SK-N-SH treated with all-trans-retinoic acid at 6 μM for 48 hours (cell line): ENCODE measurements around the gene ARRB1.

Experiments
- ATAC-seq: fragments of 200-7000 bp; cut with Tn5 transposase; 3 replicates; pipeline ENCODE4 v1.9.1; 2020; ENCODE audit warnings: mild to moderate bottlenecking, moderate library complexity
- ARNTL ChIP-seq: fragments of 450-650 bp; formaldehyde crosslinking; IDR thresholded peaks from 2 replicates; pipeline ENCODE4 v1.5.0; 2020; ENCODE audit warnings: low read depth, mild to moderate bottlenecking, moderate library complexity, borderline replicate concordance
- CSDC2 ChIP-seq: fragments of 250-450 bp; sonication (Bioruptor Pico); IDR thresholded peaks from 2 replicates; pipeline ENCODE4 v1.5.0; 2020; ENCODE audit warnings: mild to moderate bottlenecking, moderate library complexity
- ESRRG ChIP-seq: fragments of 250-450 bp; sonication (Bioruptor Pico); IDR thresholded peaks from 2 replicates; pipeline ENCODE4 v1.6.1; 2021; ENCODE audit warnings: mild to moderate bottlenecking
- GLIS3 ChIP-seq: fragments of 250-450 bp; sonication (Bioruptor Pico); IDR thresholded peaks from 2 replicates; pipeline ENCODE4 v1.5.0; 2020; ENCODE audit warnings: mild to moderate bottlenecking, moderate library complexity
- ISL1 ChIP-seq: fragments of 250-450 bp; sonication (Bioruptor Pico); IDR thresholded peaks from 2 replicates; pipeline ENCODE4 v2.1.2; 2022; ENCODE audit warnings: mild to moderate bottlenecking, moderate library complexity
- OSR1 ChIP-seq: fragments of 250-450 bp; sonication (Bioruptor Pico); IDR thresholded peaks from 2 replicates; pipeline ENCODE4 v1.8.0; 2022; ENCODE audit warnings: moderate library complexity, mild to moderate bottlenecking, inconsistent platforms
- PPARA ChIP-seq: fragments of 250-450 bp; sonication (Bioruptor Pico); IDR thresholded peaks from 2 replicates; pipeline ENCODE4 v1.5.0; 2020; ENCODE audit warnings: mild to moderate bottlenecking, borderline replicate concordance
- RARB ChIP-seq: fragments of 250-450 bp; sonication (Bioruptor Pico); IDR thresholded peaks from 2 replicates; pipeline ENCODE4 v1.8.0; 2021; ENCODE audit warnings: mild to moderate bottlenecking, moderate library complexity
- SNAI2 ChIP-seq: fragments of 250-450 bp; sonication (Bioruptor Pico); IDR thresholded peaks from 2 replicates; pipeline ENCODE4 v1.5.0; 2020; ENCODE audit warnings: mild to moderate bottlenecking, moderate library complexity
- TCF4 ChIP-seq: fragments of 250-450 bp; sonication (Bioruptor Pico); IDR thresholded peaks from 2 replicates; pipeline ENCODE4 v1.8.0; 2021; ENCODE audit warnings: mild to moderate bottlenecking, moderate library complexity, borderline replicate concordance
- TOX ChIP-seq: fragments of 250-450 bp; sonication (Bioruptor Pico); IDR thresholded peaks from 2 replicates; pipeline ENCODE4 v1.8.0; 2021; ENCODE audit warnings: mild to moderate bottlenecking, moderate library complexity, borderline replicate concordance
- ZC3H10 ChIP-seq: fragments of 250-450 bp; sonication (Bioruptor Pico); IDR thresholded peaks from 2 replicates; pipeline ENCODE4 v1.5.1; 2021; ENCODE audit warnings: mild to moderate bottlenecking, moderate library complexity
- ZFP3 ChIP-seq: fragments of 250-450 bp; sonication (Bioruptor Pico); IDR thresholded peaks from 2 replicates; pipeline ENCODE4 v1.5.0; 2020; ENCODE audit warnings: mild to moderate bottlenecking, moderate library complexity
- ZFP30 ChIP-seq: fragments of 450-650 bp; formaldehyde crosslinking; IDR thresholded peaks from 2 replicates; pipeline ENCODE4 v1.5.0; 2022; ENCODE audit warnings: mild to moderate bottlenecking, moderate library complexity
- ZNF565 ChIP-seq: fragments of 450-650 bp; formaldehyde crosslinking; conservative IDR thresholded peaks from 2 replicates; pipeline ENCODE4 v1.5.0; 2020; ENCODE audit warnings: low read depth, mild to moderate bottlenecking, moderate library complexity
- ZNF70 ChIP-seq: fragments of 450-650 bp; formaldehyde crosslinking; IDR thresholded peaks from 2 replicates; pipeline ENCODE4 v1.5.0; 2020; ENCODE audit warnings: mild to moderate bottlenecking, moderate library complexity
- ZNF8 ChIP-seq: fragments of 450-650 bp; formaldehyde crosslinking; IDR thresholded peaks from 2 replicates; pipeline ENCODE4 v1.5.0; 2020; ENCODE audit warnings: mild to moderate bottlenecking, moderate library complexity
- TF ChIP-seq, protein P1 (sequence below): fragments of 250-450 bp; sonication (Bioruptor Pico); IDR thresholded peaks from 2 replicates; pipeline ENCODE4 v1.5.0; 2020; ENCODE audit warnings: mild to moderate bottlenecking, moderate library complexity
- TF ChIP-seq, protein P2 (sequence below): fragments of 250-450 bp; sonication (Bioruptor Pico); IDR thresholded peaks from 2 replicates; pipeline ENCODE4 v1.8.0; 2020; ENCODE audit warnings: mild to moderate bottlenecking, moderate library complexity, borderline replicate concordance
- TF ChIP-seq, protein P3 (sequence below): fragments of 250-450 bp; sonication (Bioruptor Pico); IDR thresholded peaks from 2 replicates; pipeline ENCODE4 v1.8.0; 2021; ENCODE audit warnings: low read depth, mild to moderate bottlenecking, moderate library complexity, borderline replicate concordance
- TF ChIP-seq, protein P4 (sequence below): fragments of 250-450 bp; sonication (Bioruptor Pico); IDR thresholded peaks from 2 replicates; pipeline ENCODE4 v1.5.1; 2021; ENCODE audit warnings: mild to moderate bottlenecking, moderate library complexity

ARRB1 gene

DNA sequence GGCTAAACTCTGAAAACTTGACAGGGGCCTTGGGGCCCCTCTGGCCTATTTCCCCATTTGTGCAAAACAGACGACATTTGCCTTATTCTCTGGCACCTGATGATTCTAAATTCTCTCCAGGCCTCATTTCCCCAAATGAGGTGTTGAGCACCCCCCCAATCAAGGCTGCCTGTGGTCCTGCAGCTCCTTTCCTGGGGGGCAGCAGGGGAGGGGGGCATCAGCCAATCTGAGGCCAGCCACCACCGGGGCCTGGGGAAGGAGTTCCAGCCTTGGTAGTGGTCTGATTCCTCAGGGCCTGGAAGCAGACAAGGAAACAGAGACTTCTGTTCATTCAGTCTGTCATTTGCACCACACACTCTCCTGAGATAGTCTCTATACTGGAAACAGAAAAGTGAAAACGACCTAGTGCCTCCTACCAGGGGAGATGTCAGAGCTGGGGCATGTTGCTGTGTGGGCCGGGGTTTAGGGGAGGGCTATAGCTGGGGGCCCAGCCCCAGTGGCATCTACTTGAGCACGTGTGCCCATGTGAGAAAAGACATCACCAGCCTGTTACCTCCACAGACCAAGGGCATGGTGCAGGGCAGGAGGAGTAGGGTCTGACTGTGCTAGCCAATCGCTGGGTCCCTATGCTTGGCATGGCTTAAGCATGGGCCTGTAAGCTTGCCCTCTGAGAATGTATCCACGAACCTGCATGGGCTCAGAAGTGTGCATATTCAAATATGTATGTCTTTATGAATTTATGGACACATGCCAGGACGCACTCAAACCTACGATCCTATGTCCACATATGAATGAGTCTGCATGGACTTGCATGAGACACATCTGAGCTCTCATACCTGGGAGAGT lies 112.6 kb downstream of the ARRB1 start:
- ATAC-seq: no peak
- TF ChIP-seq SNAI2 (no peak), ZNF565 (CRISPR knock-in tag) (no peak), TOX (CRISPR knock-in tag) (no peak), ZFP3 (no peak), GLIS3 (CRISPR knock-in tag) (no peak), ZFP30 (CRISPR knock-in tag) (no peak), ARNTL (no peak), ESRRG (no peak), OSR1 (CRISPR knock-in tag) (no peak), CSDC2 (no peak), TCF4 (CRISPR knock-in tag) (no peak), ISL1 (CRISPR knock-in tag) (no peak)
- TF ChIP-seq, protein P1, sequence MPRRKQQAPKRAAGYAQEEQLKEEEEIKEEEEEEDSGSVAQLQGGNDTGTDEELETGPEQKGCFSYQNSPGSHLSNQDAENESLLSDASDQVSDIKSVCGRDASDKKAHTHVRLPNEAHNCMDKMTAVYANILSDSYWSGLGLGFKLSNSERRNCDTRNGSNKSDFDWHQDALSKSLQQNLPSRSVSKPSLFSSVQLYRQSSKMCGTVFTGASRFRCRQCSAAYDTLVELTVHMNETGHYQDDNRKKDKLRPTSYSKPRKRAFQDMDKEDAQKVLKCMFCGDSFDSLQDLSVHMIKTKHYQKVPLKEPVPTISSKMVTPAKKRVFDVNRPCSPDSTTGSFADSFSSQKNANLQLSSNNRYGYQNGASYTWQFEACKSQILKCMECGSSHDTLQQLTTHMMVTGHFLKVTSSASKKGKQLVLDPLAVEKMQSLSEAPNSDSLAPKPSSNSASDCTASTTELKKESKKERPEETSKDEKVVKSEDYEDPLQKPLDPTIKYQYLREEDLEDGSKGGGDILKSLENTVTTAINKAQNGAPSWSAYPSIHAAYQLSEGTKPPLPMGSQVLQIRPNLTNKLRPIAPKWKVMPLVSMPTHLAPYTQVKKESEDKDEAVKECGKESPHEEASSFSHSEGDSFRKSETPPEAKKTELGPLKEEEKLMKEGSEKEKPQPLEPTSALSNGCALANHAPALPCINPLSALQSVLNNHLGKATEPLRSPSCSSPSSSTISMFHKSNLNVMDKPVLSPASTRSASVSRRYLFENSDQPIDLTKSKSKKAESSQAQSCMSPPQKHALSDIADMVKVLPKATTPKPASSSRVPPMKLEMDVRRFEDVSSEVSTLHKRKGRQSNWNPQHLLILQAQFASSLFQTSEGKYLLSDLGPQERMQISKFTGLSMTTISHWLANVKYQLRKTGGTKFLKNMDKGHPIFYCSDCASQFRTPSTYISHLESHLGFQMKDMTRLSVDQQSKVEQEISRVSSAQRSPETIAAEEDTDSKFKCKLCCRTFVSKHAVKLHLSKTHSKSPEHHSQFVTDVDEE: no peak
- TF ChIP-seq, protein P2, sequence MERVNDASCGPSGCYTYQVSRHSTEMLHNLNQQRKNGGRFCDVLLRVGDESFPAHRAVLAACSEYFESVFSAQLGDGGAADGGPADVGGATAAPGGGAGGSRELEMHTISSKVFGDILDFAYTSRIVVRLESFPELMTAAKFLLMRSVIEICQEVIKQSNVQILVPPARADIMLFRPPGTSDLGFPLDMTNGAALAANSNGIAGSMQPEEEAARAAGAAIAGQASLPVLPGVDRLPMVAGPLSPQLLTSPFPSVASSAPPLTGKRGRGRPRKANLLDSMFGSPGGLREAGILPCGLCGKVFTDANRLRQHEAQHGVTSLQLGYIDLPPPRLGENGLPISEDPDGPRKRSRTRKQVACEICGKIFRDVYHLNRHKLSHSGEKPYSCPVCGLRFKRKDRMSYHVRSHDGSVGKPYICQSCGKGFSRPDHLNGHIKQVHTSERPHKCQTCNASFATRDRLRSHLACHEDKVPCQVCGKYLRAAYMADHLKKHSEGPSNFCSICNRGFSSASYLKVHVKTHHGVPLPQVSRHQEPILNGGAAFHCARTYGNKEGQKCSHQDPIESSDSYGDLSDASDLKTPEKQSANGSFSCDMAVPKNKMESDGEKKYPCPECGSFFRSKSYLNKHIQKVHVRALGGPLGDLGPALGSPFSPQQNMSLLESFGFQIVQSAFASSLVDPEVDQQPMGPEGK: no peak

DNA sequence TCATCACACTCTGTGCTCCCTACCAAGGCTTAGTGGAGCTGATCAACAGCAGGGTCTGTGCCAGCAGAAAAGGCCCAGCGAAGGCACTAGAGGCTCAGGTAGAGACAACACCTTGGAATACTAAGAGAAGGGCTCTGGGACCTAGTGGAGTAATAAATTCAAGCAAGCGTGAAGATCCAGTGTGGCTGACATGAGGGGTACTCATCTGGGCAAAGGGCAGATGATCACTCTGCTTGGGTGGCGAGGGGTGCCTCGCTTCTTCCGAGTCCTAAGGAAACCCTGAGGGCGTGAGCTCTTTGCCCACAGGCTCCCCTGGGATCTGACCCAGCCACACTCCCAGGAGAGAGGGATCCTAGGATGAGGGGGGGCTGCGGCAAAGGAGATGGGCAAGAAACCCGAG lies 114.4 kb downstream of the ARRB1 start:
- TF ChIP-seq ARNTL: no peak
- no peak for TF ChIP-seq OSR1 (CRISPR knock-in tag)
- TF ChIP-seq ZNF70: no peak
- no peak for TF ChIP-seq ISL1 (CRISPR knock-in tag)
- TF ChIP-seq, protein P3, sequence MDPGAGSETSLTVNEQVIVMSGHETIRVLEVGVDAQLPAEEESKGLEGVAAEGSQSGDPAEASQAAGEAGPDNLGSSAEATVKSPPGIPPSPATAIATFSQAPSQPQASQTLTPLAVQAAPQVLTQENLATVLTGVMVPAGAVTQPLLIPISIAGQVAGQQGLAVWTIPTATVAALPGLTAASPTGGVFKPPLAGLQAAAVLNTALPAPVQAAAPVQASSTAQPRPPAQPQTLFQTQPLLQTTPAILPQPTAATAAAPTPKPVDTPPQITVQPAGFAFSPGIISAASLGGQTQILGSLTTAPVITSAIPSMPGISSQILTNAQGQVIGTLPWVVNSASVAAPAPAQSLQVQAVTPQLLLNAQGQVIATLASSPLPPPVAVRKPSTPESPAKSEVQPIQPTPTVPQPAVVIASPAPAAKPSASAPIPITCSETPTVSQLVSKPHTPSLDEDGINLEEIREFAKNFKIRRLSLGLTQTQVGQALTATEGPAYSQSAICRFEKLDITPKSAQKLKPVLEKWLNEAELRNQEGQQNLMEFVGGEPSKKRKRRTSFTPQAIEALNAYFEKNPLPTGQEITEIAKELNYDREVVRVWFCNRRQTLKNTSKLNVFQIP: no peak
- TF ChIP-seq SNAI2: no peak
- TF ChIP-seq ZC3H10 (CRISPR knock-in tag): no peak
- TF ChIP-seq, protein P4, sequence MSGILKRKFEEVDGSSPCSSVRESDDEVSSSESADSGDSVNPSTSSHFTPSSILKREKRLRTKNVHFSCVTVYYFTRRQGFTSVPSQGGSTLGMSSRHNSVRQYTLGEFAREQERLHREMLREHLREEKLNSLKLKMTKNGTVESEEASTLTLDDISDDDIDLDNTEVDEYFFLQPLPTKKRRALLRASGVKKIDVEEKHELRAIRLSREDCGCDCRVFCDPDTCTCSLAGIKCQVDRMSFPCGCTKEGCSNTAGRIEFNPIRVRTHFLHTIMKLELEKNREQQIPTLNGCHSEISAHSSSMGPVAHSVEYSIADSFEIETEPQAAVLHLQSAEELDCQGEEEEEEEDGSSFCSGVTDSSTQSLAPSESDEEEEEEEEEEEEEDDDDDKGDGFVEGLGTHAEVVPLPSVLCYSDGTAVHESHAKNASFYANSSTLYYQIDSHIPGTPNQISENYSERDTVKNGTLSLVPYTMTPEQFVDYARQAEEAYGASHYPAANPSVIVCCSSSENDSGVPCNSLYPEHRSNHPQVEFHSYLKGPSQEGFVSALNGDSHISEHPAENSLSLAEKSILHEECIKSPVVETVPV (CRISPR knock-in tag): no peak
- TF ChIP-seq PPARA (CRISPR knock-in tag): no peak
- TF ChIP-seq ZNF8 (CRISPR knock-in tag): no peak
- TF ChIP-seq ZFP3: no peak
- ATAC-seq: no peak

DNA sequence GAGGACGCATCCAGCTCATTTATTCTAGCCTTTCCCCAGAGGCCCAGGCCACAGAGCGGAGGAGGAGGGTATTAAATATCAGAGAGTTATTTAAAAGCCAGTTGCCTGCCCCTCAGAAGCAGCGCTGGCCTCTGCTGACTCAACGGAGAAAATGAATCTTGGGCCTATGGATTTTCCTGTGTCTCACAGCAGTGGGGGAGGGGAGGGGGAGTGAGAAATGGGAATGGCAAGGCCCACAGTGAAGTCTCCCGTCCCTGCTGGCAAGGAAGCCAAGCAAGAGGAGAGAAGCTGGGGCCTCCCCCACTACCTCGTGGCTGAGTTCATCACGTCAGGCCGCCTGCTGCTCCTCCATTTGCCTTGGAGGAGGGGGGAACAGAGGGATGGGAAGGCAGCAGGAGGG lies 115.4 kb downstream of the ARRB1 start:
- no peak for ATAC-seq
- TF ChIP-seq GLIS3 (CRISPR knock-in tag) (no peak), RARB (CRISPR knock-in tag) (no peak), SNAI2 (no peak), OSR1 (CRISPR knock-in tag) (no peak), CSDC2 (no peak), ISL1 (CRISPR knock-in tag) (no peak), ESRRG (no peak), ZC3H10 (CRISPR knock-in tag) (no peak), ZFP30 (CRISPR knock-in tag) (no peak), TOX (CRISPR knock-in tag) (no peak), TCF4 (CRISPR knock-in tag) (no peak)
- TF ChIP-seq, protein P1: no peak
- TF ChIP-seq, protein P4 (CRISPR knock-in tag): no peak
